ENCODE measurements around the gene PRKN. TPM values are rescaled to one million over a fixed set of nuclear protein-coding genes. Genes with fewer than 3 reads are reported as not detected.

PRKN gene
- total and polyA plus RNA-seq, 9 of the 15 experiments (the other 6 are each of a cell fraction or from before 2014, with no cell fraction given): 0.03 to 0.96 (median 0.15) TPM; not detected in 2

DNA sequence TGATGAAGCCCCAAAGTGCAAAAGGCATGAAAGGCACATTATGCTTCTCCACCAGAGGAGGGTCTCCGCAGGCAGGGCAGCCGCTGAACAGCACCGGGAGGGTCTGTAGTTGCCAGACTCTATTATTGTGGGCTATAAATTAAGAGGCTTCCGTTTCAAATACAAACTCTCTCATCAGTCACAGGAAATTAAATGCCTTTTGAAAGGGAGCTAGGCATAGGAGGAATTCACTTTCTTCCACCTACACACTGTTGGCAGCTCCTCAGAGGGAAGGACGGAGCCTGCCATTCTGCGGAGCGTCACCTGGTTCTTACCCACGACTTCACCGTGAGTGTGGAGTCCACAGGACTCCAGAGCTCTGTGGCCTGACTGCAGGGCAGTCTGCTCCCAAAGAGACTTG is 1312.9 kb downstream of the PRKN start (continued):
- TF ChIP-seq, protein P1, sequence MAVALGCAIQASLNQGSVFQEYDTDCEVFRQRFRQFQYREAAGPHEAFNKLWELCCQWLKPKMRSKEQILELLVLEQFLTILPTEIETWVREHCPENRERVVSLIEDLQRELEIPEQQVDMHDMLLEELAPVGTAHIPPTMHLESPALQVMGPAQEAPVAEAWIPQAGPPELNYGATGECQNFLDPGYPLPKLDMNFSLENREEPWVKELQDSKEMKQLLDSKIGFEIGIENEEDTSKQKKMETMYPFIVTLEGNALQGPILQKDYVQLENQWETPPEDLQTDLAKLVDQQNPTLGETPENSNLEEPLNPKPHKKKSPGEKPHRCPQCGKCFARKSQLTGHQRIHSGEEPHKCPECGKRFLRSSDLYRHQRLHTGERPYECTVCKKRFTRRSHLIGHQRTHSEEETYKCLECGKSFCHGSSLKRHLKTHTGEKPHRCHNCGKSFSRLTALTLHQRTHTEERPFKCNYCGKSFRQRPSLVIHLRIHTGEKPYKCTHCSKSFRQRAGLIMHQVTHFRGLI (CRISPR knock-in tag; IDR thresholded peaks at IDR 0.05): no peak
- TF ChIP-seq MTA2 (IDR thresholded peaks at IDR 0.05; ENCODE audit: low read depth): no peak
- TF ChIP-seq, protein P2, sequence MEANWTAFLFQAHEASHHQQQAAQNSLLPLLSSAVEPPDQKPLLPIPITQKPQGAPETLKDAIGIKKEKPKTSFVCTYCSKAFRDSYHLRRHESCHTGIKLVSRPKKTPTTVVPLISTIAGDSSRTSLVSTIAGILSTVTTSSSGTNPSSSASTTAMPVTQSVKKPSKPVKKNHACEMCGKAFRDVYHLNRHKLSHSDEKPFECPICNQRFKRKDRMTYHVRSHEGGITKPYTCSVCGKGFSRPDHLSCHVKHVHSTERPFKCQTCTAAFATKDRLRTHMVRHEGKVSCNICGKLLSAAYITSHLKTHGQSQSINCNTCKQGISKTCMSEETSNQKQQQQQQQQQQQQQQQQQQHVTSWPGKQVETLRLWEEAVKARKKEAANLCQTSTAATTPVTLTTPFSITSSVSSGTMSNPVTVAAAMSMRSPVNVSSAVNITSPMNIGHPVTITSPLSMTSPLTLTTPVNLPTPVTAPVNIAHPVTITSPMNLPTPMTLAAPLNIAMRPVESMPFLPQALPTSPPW (CRISPR knock-in tag; IDR thresholded peaks at IDR 0.05): no peak
- TF ChIP-seq POLR3G (IDR thresholded peaks at IDR 0.05; ENCODE audit: extremely low read depth, insufficient read length, insufficient replicate concordance): no peak
- TF ChIP-seq, protein P3, sequence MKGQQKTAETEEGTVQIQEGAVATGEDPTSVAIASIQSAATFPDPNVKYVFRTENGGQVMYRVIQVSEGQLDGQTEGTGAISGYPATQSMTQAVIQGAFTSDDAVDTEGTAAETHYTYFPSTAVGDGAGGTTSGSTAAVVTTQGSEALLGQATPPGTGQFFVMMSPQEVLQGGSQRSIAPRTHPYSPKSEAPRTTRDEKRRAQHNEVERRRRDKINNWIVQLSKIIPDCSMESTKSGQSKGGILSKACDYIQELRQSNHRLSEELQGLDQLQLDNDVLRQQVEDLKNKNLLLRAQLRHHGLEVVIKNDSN (CRISPR knock-in tag; IDR thresholded peaks at IDR 0.05): no peak
- TF ChIP-seq MTF1 (CRISPR knock-in tag; IDR thresholded peaks at IDR 0.05; ENCODE audit: borderline replicate concordance): no peak
- no peak for TF ChIP-seq SMAD3 (CRISPR knock-in tag; conservative IDR thresholded peaks at IDR 0.05)
- no peak for TF ChIP-seq SRSF3 (IDR thresholded peaks at IDR 0.05; ENCODE audit: insufficient read depth, low read length)
- no peak for TF ChIP-seq NCOR1 (IDR thresholded peaks at IDR 0.05)
- no peak for TF ChIP-seq BHLHE40 (IDR thresholded peaks at IDR 0.05; ENCODE audit: low read length)
- TF ChIP-seq TOE1 (IDR thresholded peaks at IDR 0.05; ENCODE audit: borderline replicate concordance): no peak
- TF ChIP-seq TOE1 (CRISPR knock-in tag; IDR thresholded peaks at IDR 0.05; ENCODE audit: borderline replicate concordance, low read depth): no peak
- TF ChIP-seq EP300 (IDR thresholded peaks at IDR 0.05; ENCODE audit: low read length): no peak
